Measurements from ENCODE around the gene LIN7B. TPM values are rescaled to one million over a fixed set of nuclear protein-coding genes. Genes with fewer than 3 reads are reported as not detected.

The LIN7B gene
- total and polyA plus RNA-seq, 9 of the 15 experiments (the other 6 are each of a cell fraction or from before 2014, with no cell fraction given): 0.89 to 15.7 (median 4.0) TPM

- TF ChIP-seq PBX2 (CRISPR knock-in tag; IDR thresholded peaks at IDR 0.05; ENCODE audit: low read depth) (no peak), PBX2 (tag; conservative IDR thresholded peaks at IDR 0.05; ENCODE audit: low read depth) (no peak), ZNF134 (CRISPR knock-in tag; conservative IDR thresholded peaks at IDR 0.05) (no peak), HDAC3 (IDR thresholded peaks at IDR 0.05; ENCODE audit: borderline replicate concordance, partially characterized antibody) (no peak), CHAMP1 (IDR thresholded peaks at IDR 0.05) (no peak), TARDBP (IDR thresholded peaks at IDR 0.05) (no peak), SMARCB1 (IDR thresholded peaks at IDR 0.05; ENCODE audit: insufficient read length, low read depth) (no peak), RNF2 (IDR thresholded peaks at IDR 0.05) (no peak), DPF2 (IDR thresholded peaks at IDR 0.05) (no peak), SMARCA5 (IDR thresholded peaks at IDR 0.05) (no peak), CBX5 (IDR thresholded peaks at IDR 0.05; ENCODE audit: borderline replicate concordance, low read depth) (no peak), HCFC1 (IDR thresholded peaks at IDR 0.05; ENCODE audit: low read depth, low read length) (peak; percentile 89), STAG1 (CRISPR knock-in tag; IDR thresholded peaks at IDR 0.05; ENCODE audit: borderline replicate concordance) (no peak), SRSF3 (IDR thresholded peaks at IDR 0.05; ENCODE audit: insufficient read depth, low read length) (no peak)
- TF ChIP-seq, protein P1, sequence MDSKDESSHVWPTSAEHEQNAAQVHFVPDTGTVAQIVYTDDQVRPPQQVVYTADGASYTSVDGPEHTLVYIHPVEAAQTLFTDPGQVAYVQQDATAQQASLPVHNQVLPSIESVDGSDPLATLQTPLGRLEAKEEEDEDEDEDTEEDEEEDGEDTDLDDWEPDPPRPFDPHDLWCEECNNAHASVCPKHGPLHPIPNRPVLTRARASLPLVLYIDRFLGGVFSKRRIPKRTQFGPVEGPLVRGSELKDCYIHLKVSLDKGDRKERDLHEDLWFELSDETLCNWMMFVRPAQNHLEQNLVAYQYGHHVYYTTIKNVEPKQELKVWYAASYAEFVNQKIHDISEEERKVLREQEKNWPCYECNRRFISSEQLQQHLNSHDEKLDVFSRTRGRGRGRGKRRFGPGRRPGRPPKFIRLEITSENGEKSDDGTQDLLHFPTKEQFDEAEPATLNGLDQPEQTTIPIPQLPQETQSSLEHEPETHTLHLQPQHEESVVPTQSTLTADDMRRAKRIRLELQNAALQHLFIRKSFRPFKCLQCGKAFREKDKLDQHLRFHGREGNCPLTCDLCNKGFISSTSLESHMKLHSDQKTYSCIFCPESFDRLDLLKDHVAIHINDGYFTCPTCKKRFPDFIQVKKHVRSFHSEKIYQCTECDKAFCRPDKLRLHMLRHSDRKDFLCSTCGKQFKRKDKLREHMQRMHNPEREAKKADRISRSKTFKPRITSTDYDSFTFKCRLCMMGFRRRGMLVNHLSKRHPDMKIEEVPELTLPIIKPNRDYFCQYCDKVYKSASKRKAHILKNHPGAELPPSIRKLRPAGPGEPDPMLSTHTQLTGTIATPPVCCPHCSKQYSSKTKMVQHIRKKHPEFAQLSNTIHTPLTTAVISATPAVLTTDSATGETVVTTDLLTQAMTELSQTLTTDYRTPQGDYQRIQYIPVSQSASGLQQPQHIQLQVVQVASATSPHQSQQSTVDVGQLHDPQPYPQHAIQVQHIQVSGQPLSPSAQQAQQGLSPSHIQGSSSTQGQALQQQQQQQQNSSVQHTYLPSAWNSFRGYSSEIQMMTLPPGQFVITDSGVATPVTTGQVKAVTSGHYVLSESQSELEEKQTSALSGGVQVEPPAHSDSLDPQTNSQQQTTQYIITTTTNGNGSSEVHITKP (IDR thresholded peaks at IDR 0.05; ENCODE audit: partially characterized antibody): peak; percentile 5
- TF ChIP-seq, protein P2, sequence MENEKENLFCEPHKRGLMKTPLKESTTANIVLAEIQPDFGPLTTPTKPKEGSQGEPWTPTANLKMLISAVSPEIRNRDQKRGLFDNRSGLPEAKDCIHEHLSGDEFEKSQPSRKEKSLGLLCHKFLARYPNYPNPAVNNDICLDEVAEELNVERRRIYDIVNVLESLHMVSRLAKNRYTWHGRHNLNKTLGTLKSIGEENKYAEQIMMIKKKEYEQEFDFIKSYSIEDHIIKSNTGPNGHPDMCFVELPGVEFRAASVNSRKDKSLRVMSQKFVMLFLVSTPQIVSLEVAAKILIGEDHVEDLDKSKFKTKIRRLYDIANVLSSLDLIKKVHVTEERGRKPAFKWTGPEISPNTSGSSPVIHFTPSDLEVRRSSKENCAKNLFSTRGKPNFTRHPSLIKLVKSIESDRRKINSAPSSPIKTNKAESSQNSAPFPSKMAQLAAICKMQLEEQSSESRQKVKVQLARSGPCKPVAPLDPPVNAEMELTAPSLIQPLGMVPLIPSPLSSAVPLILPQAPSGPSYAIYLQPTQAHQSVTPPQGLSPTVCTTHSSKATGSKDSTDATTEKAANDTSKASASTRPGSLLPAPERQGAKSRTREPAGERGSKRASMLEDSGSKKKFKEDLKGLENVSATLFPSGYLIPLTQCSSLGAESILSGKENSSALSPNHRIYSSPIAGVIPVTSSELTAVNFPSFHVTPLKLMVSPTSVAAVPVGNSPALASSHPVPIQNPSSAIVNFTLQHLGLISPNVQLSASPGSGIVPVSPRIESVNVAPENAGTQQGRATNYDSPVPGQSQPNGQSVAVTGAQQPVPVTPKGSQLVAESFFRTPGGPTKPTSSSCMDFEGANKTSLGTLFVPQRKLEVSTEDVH (IDR thresholded peaks at IDR 0.05; ENCODE audit: low read depth, partially characterized antibody): no peak
Measured at GRCh38 chr19:49114630-49115363, 627 bp downstream of the LIN7B start (continued).
